OCI-LY3 (cell line): Measurements from ENCODE around the gene ERAL1.

Source experiments
- H2AFZ ChIP-seq: fragments of 200-600, 300-600 bp; shearing (Covaris generic); 2 replicates; pipeline ENCODE4 v1.6.0; 2014; ENCODE audit warnings: antibody characterized with exemption, low read depth, low read length
- H3K27ac ChIP-seq: fragments of 200-600, 300-600 bp; sonication (generic); 2 replicates; pipeline ENCODE4 v1.5.1; 2014; ENCODE audit warnings: mild to moderate bottlenecking, low read length, moderate library complexity, mixed read lengths
- H3K27me3 ChIP-seq: fragments of 200-600, 300-600 bp; sonication (generic); 2 replicates; pipeline ENCODE4 v1.6.1; 2014; ENCODE audit warnings: low read depth, low read length, mixed read lengths
- H3K36me3 ChIP-seq: fragments of 200-600, 300-600 bp; sonication (generic); replicated peaks from 2 replicates; pipeline ENCODE3; 2014; ENCODE audit warnings: low read depth, low read length, mixed read lengths
- H3K4me1 ChIP-seq: fragments of 300-600, 200-600 bp; sonication (generic); 2 replicates; pipeline ENCODE4 v1.6.1; 2014; ENCODE audit warnings: low read length, mixed read lengths
- H3K4me2 ChIP-seq: fragments of 200-600, 300-600 bp; sonication (generic); 2 replicates; pipeline ENCODE4 v1.6.1; 2014; ENCODE audit warnings: low read length, mixed read lengths
- H3K4me3 ChIP-seq: fragments of 300-600, 200-600 bp; sonication (generic); 2 replicates; pipeline ENCODE4 v1.5.1; 2014; ENCODE audit warnings: antibody characterized with exemption, mild to moderate bottlenecking, low read length, moderate library complexity
- H3K79me2 ChIP-seq: fragments of 300-600, 200-600 bp; shearing (Covaris generic); 2 replicates; pipeline ENCODE4 v1.6.1; 2014; ENCODE audit warnings: mild to moderate bottlenecking, low read length, mixed read lengths
- H3K9ac ChIP-seq: fragments of 300-600, 200-600 bp; shearing (Covaris generic); 2 replicates; pipeline ENCODE4 v1.6.0; 2014; ENCODE audit warnings: mild to moderate bottlenecking, low read length, moderate library complexity
- H3K9me3 ChIP-seq: fragments of 200-600, 300-600 bp; shearing (Covaris generic); 2 replicates; pipeline ENCODE4 v1.6.1; 2014; ENCODE audit warnings: low read length, mixed read lengths; ENCODE audit not compliant: insufficient read depth
- H4K20me1 ChIP-seq: fragments of 200-600, 300-600 bp; sonication (generic); 2 replicates; pipeline ENCODE4 v1.6.1; 2016; ENCODE audit warnings: low read length, mixed read lengths; ENCODE audit not compliant: insufficient read depth
- EZH2phosphoT487 ChIP-seq: fragments of 200-600 bp; shearing (Covaris generic); IDR thresholded peaks from 2 replicates; pipeline ENCODE4 v1.6.1; 2018; ENCODE audit warnings: antibody characterized with exemption, mixed run types, low read depth
- TF ChIP-seq, protein P1 (sequence below): fragments of 200-600, 300-600 bp; sonication (generic); IDR thresholded peaks from 2 replicates; pipeline ENCODE4 v1.5.1; 2014; ENCODE audit warnings: antibody characterized with exemption, low read length, low read depth

Gene ERAL1

DNA sequence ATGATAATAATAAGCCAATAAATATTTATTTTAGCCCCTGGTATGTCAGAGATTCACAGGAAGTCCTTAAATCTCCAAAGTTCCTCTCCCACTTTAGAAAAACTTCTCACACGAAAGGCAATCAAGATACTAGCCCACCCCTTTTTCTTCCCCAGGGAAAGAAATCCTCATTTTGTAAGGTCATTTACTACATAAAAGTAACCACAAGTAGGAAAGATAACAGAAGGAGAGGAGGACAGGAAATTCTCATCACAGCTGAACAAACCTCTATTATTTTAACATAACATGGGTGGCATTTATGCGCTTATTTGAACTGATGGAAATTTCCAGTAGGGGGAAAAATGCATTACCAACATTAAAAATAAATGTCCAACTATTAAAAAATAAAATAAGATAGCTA lies 15.6 kb upstream of the ERAL1 start:
- Histone ChIP-seq H3K4me2 (no peak overlapping the region), H3K79me2 (peaks cover 72% of the 10 kb centered on the region), H2AFZ (no peak overlapping the region)

GRCh38 chr17:28841901-28842281 lies 12.9 kb upstream of the ERAL1 start:
- Histone ChIP-seq H3K9me3 (no peaks in the 10 kb centered on the region), H3K27me3 (no peaks in the 10 kb centered on the region), H3K79me2 (peaks cover 52% of the 10 kb centered on the region), H3K4me3 (peak overlapping the region; percentile 87), H3K36me3 (peaks cover 2% of the 10 kb centered on the region), H3K9ac (peak overlapping the region; percentile 79), H4K20me1 (no peaks in the 10 kb centered on the region), H3K4me1 (peaks cover 6% of the 10 kb centered on the region), H3K27ac (peak overlapping the region; percentile 38), H2AFZ (no peak overlapping the region; the same call in 1 of the 2 replicates), H3K4me2 (peak overlapping the region; percentile 84)
- TF ChIP-seq EZH2phosphoT487, result no peak
- TF ChIP-seq, protein P1, sequence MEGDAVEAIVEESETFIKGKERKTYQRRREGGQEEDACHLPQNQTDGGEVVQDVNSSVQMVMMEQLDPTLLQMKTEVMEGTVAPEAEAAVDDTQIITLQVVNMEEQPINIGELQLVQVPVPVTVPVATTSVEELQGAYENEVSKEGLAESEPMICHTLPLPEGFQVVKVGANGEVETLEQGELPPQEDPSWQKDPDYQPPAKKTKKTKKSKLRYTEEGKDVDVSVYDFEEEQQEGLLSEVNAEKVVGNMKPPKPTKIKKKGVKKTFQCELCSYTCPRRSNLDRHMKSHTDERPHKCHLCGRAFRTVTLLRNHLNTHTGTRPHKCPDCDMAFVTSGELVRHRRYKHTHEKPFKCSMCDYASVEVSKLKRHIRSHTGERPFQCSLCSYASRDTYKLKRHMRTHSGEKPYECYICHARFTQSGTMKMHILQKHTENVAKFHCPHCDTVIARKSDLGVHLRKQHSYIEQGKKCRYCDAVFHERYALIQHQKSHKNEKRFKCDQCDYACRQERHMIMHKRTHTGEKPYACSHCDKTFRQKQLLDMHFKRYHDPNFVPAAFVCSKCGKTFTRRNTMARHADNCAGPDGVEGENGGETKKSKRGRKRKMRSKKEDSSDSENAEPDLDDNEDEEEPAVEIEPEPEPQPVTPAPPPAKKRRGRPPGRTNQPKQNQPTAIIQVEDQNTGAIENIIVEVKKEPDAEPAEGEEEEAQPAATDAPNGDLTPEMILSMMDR, result no peak

More for the DNA sequence above, 15.6 kb upstream of the ERAL1 start:
- H3K27me3 ChIP-seq, result no peaks in the 10 kb centered on the region
- H3K4me3 ChIP-seq, result no peak overlapping the region
- H3K27ac ChIP-seq, result no peak overlapping the region
- 0 out of 2 replicates have a peak, but pooled peaks cover 3% of the 10 kb centered on the region for H4K20me1 ChIP-seq
- TF ChIP-seq, protein P1, result no peak
- TF ChIP-seq EZH2phosphoT487, result no peak
- peaks cover 6% of the 10 kb centered on the region for H3K4me1 ChIP-seq
- H3K9me3 ChIP-seq, result no peaks in the 10 kb centered on the region
- peaks cover 5% of the 10 kb centered on the region for H3K36me3 ChIP-seq
- no peak overlapping the region for H3K9ac ChIP-seq

- Histone ChIP-seq H3K36me3 (peaks cover 2% of the 10 kb centered on the region), H2AFZ (peak within 1 kb of the TSS; percentile 91), H3K9me3 (no peaks in the 10 kb centered on the region), H4K20me1 (no peaks in the 10 kb centered on the region), H3K4me1 (peaks cover 6% of the 10 kb centered on the region), H3K27ac (peak within 1 kb of the TSS; percentile 38), H3K4me3 (peak within 1 kb of the TSS; percentile 87), H3K4me2 (peak within 1 kb of the TSS; percentile 84), H3K9ac (peak within 1 kb of the TSS; percentile 79), H3K79me2 (peaks cover 50% of the 10 kb centered on the region), H3K27me3 (no peaks in the 10 kb centered on the region)
- TF ChIP-seq EZH2phosphoT487, result no peak
- TF ChIP-seq, protein P1, result no peak
These were observed 12.4 kb upstream of the ERAL1 start, which contains the start of gene FAM222B for GRCh38 chr17:28842282-28843012. TSS of gene FAM222B (minus strand) at chr17:28842790. CDS start at chr17:28766667, 76,123 bp downstream.

DNA sequence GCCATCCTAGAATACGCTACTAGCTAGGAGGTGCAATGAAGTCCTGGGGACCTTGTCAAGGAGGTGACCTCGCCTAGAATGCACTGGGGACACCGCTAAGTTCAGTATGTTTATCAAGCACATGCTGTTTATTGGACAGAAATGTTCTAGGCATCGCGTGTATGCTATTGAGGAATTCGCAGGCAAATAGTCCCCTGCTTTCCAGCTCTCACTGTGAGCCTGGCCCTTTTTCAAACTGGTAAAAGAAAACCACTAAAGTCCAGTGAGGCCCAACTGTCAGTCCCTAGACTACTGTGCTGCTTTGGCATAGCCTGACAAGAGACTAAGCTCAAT lies 11.0 kb upstream of the ERAL1 start:
- Histone ChIP-seq H3K4me2 (no peak overlapping the region), H3K4me3 (no peak overlapping the region), H2AFZ (no peak overlapping the region), H3K27me3 (no peaks in the 10 kb centered on the region), H3K4me1 (peaks cover 6% of the 10 kb centered on the region), H3K9me3 (no peaks in the 10 kb centered on the region), H4K20me1 (no peaks in the 10 kb centered on the region), H3K36me3 (peaks cover 2% of the 10 kb centered on the region), H3K9ac (no peak overlapping the region), H3K27ac (no peak overlapping the region), H3K79me2 (peaks cover 37% of the 10 kb centered on the region)
- TF ChIP-seq EZH2phosphoT487, result no peak
- TF ChIP-seq, protein P1, result no peak
